GM21576 (cell line): ENCODE results near the gene CPNE9.

Source experiments
- ATAC-seq: cut with Tn5 transposase; IDR thresholded peaks from one replicate; pipeline ENCODE4 v1.9.1; 2021; ENCODE audit warnings: mild to moderate bottlenecking, moderate library complexity; ENCODE audit not compliant: unreplicated experiment

CPNE9 gene

GRCh38 chr3:9713142-9713541 is 9.5 kb downstream of the CPNE9 start:
- no peak for ATAC-seq

GRCh38 chr3:9715136-9715535 is 11.5 kb downstream of the CPNE9 start:
- no peak for ATAC-seq

- ATAC-seq, result no peak
These were observed 12.3 kb downstream of the CPNE9 start for GRCh38 chr3:9715764-9716437.

DNA sequence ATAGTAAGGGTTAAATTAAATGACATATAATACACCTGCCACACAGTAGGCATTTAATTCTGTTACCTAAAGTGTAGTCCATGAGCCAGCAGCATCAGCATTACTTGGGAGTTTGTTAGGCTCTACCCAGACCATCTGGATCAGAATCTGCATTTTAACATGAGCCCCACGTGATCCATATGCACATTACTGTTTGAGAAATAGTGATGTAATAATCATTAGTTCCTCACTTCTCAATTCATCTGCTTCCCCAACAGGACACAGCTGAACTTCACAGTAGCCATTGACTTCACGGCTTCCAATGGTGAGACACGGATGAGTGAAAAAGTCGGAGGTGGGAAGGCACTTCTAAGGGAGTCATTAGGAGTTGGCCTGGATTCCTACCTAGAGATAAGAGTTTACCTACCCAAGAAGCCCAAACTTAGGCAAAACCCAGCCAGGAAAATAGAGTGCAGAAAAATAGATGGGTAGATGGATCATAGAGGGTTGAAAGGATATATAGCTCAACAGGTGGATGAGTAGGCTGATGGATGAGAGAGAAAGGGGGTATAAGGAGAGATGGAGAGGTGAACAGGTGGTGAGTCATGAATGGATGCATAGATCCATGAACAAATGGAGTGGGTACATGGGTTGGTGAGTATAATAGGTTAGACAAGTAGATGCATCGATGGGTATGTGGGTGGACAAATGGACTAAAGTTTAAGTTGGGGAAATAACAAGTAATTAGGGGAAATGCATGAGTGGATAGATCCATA is 13.3 kb downstream of the CPNE9 start:
- no peak for ATAC-seq

DNA sequence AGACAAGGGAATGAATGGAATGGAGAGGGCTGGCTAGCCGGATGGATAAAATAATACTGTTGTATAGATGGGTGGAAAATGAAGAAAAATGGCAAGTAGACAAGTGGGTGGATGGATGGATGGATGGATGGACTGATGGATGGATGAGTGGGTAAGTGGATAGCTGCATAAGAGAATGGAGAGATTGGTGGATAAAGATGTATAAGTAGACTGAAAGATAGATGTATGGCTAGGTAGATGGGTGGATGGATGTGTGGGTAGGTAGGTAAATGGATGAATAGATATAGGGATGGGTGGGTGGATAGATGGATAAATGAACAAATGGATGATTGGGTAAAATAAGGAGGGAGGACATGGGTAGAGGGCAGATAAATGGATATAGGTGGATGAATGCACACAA is 13.9 kb downstream of the CPNE9 start:
- no peak for ATAC-seq

GRCh38 chr3:9718118-9718517 is 14.5 kb downstream of the CPNE9 start:
- ATAC-seq, result no peak

DNA sequence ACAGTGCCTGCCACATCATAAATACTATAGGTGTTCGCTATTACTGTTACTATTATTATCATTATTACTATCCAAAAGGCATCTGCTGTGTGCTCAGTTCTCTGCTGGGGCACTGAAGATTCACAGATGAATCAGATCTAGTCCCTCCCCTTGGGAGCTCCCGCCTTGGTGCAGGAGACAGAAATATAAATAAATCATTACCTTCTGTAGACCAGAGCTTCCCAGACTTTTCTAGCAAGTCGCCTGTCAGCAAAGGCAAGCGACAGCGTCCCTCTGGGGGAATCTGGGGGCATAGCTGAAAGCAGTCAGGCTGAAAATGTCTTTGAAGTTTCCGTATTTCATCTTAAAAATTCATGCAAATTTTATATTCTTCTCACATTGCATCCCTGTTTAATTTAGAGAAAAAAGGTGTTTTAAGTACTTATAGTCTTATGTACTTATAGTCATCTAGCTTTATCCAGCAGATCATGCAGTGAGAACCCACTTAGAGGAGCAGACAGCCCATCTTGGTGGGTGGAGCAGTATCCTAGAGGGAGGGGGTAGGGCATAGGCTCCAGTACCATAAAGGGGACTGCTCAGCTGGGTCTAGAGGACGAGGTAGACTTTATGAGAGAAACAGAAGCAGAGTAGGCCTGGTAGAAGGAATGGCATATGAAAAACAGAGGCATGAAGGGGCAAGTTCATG is 17.5 kb downstream of the CPNE9 start:
- ATAC-seq, result no peak

DNA sequence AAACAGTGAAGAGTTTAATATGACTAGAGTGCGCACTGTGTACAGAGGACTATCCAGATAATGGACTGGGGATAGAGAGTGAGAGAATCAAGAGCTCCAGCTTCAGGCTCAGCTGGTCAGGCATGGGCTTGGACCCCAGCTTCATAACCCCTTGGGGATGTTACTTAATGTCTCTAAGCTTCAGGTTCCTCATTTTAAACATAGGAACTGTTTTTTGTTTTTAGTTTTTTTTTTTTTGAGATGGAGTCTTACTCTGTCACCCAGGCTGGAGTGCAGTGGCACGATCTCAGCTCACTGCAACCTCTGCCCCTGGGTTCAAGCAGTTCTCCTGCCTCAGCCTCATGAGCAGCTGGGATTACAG is 18.0 kb downstream of the CPNE9 start:
- ATAC-seq, result no peak

DNA sequence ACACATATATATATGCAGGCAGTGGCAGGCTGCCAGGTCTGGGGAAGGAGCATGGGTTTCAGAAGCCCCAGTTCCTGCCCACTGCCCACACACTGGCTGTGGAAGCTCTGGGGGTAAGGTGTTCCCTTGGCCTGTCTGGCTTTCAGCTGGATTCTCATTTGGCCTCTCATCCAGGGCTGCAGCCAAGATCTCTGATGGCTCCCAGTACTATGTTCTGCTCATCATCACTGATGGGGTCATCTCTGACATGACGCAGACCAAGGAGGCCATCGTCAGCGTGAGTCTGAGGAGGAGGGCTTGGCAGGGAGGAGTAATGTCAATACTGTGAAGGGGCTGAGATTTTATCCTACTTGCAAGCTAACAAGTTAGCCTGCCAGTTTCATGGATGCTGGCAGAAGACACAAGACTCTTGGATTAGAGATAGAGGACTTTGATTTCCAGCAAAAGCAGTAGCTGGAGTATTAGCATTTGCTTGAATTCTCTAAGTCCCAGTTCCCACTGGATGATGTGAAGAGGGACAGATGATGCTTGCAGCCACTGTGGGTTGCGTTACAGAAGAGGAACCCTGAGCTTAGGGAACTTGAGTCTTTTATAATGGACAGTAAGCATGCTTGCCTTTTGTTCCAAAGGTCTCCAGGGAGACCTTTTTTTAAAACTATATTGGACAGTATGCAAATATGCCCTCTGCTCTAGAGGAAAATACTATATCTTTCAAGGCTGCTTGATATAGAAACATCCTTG is 22.3 kb downstream of the CPNE9 start:
- no peak for ATAC-seq

DNA sequence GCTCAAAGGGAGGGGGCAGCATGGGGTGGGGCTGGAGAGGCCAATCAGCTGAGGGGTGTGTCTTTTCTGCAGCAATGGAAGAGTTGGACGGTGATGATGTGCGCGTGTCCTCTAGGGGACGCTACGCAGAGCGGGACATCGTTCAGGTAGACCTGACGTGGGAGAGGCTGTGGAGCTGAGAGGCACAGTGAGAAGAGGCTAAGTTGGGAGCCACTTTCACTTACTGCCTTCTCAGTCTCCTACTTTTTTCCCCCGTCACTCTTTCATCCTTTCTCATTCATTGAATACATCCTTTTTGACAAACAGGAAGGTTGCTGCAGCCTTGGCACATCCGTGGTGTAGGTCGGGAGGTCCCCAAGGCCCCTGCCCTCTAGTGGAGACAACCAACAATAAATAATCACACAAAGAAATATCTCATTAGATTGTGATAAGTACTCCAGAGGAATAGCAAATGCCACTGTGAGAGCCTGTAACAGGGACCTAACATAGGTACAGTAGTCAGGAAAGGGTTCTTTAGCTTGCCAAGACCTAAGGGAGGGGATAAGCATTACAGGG is 23.5 kb downstream of the CPNE9 start:
- ATAC-seq, result no peak

- ATAC-seq, result no peak
These were observed 24.1 kb downstream of the CPNE9 start for GRCh38 chr3:9727743-9728142.

GRCh38 chr3:9729419-9729818 is 25.8 kb downstream of the CPNE9 start:
- no peak for ATAC-seq

DNA sequence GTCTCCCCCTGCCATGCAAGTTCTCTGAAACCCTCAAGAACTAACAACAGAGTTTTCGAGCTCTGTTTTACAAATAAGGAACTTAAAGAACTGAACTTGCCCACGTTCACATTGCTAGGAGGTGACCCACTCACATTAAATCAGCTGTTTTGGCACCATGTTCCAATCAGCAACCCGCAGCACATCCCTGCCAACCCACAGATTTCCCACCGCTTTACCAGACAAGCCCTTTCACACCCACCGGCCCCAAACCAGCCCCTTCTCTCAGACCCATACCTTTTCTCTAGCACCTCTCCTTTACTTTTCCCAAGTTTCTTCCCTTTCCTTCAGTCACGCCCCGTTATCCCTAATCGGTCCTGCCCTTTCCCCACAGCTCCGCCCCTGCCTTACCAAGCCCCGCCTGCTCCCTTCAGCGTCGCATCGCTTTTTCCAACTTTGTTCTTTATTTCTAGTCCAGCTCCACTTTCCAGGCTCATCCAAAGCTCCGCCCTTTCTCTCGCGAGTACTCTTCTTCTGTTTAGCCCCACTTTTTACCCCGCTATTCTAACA is 27.1 kb downstream of the CPNE9 start:
- ATAC-seq, result peak; percentile 38

- peak; percentile 93 for ATAC-seq
These were observed 27.8 kb downstream of the CPNE9 start, which contains the start of gene BRPF1 for GRCh38 chr3:9731206-9732079. Gene BRPF1 (plus strand): TSS chr3:9731735. CDS start chr3:9734141, 2,406 bp downstream.

DNA sequence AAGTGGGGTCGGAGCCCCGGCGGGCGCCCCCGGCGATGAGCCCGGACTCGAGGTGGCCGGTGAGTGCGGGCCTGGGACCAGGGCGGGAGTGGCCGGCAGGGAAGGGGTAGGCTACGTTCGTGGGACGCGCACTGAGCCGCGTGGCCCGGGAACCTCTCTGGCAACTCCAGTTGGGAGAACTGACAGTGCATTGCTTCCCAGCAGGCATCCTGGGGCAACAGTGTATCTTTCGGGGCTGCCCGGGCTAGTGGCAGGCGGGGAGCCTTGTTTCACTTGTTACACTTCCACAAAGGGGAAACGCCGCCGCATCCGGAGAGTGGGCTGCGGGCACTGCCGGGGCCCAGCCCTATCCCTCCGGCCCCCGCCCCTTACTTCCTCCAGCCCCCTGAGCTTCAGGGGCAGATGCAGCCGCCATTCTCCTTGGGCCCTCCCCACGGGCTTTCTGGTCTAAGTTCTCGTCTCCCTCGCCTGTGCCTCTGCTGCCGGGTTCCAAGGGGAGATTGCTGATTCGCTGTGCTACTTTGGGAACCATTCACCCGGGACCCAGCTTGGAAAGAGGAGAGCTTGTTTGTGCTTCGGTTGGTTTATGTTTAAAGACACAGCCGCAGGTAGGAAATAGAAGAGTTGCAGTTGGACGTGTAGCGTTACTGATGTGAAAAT is 28.6 kb downstream of the CPNE9 start:
- ATAC-seq, result no peak

DNA sequence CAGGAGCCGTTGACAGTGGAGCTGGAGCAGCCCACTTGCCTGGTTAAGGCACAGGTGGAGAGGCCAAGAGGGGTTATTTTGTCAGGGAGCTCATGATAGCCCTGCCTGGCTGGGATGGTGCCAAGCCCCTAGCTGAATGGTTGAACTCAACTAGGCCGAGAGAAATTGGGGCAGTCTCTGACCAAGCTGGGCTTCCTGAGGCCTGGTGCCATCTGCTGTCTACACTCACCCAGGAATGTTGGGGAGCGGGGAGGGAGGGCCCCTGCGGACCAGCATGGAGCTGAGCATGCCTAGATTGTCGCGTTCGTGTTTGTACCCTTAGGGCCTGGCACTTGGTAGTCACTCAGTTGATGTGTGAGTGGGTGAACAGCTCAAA is 29.1 kb downstream of the CPNE9 start:
- ATAC-seq, result no peak

- no peak for ATAC-seq
These were observed 33.2 kb downstream of the CPNE9 start for GRCh38 chr3:9736831-9737230.

DNA sequence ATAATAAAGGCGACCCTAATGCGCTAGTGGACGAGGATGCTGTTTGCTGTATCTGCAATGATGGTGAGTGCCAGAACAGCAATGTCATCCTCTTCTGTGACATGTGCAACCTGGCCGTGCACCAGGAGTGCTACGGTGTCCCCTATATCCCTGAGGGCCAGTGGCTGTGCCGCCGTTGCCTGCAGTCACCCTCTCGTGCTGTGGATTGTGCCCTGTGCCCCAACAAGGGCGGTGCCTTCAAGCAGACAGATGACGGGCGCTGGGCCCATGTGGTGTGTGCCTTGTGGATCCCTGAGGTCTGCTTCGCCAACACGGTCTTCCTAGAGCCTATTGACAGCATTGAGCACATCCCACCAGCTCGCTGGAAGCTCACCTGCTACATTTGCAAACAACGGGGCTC is 35.5 kb downstream of the CPNE9 start:
- no peak for ATAC-seq

GRCh38 chr3:9742560-9742959 is 38.9 kb downstream of the CPNE9 start:
- no peak for ATAC-seq
